GM12892 (cell line): ENCODE results near the gene KIF16B.

Source experiments
- POLR2A ChIP-seq: IDR thresholded peaks from 2 replicates; pipeline ENCODE4 v1.6.1; 2011; ENCODE audit warnings: low read depth, low read length, control low read depth
- POLR2AphosphoS5 ChIP-seq: IDR thresholded peaks from 2 replicates; pipeline ENCODE4 v1.6.1; 2011; ENCODE audit warnings: low read depth, low read length, control low read depth

GRCh38 chr20:16327606-16328005, 245.6 kb downstream of the KIF16B start:
- TF ChIP-seq POLR2AphosphoS5 (no peak), POLR2A (no peak)
